ENCODE data around the gene USP30. TPM values are rescaled to one million over a fixed set of nuclear protein-coding genes. Genes with fewer than 3 reads are reported as not detected.

USP30 gene
- total RNA-seq, 4 donors from 2014 or later, result 6.4 to 21.2 (median 13.3) TPM

DNA sequence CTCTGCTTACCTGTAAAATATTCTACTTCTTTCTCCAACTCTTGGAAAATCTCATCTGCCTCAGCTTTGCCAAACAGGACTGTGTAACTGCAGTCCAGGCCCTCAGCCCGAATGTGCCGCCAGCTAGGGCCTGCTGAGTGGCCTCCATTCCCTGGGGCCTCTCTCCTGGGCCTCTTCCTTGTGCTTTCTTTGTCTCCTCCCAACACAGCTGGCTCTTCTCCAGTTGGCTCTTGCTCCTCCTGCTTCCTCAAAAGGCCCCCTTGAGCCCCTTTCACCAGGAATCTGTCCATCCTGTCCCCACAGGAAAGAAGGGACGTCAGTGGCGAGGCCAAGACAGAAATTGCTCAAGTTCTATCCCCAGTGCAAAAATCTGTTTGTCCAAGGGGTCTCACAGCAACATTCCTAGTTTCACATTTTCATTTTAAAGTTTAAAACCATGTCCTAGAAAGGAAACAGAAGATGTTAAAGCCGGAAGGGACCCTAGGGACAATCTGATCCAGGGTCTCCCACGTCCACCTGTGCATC is 40.2 kb downstream of the USP30 start:
- Histone ChIP-seq H3K27me3 (no peaks in the 10 kb centered on the region), H3K27ac (peak overlapping the region; percentile 79 to 88 (median 81)), H3K4me3 (peak overlapping the region; percentile 61 to 93 (median 64)), H3K4me1 (peaks cover 18 to 25% of the 10 kb centered on the region in 2 donors), H3K36me3 (peaks cover 0 to 36% of the 10 kb centered on the region in 2 donors), H3K9me3 (no peaks in the 10 kb centered on the region)
- DNase-seq (no peak), ATAC-seq (no peak)
- in situ Hi-C loops (cut with MboI; ENCODE audit: low sequenced_read_pairs in 4 of 4) (loop anchor here (10.0 to 25.0 kb wide), 4 partner anchors 430 to 530 kb away; partner anchors contain the start of genes ISCU (in 4 of the 4), SART3 (in 4 of the 4) and SELPLG (in 2 of the 4)), intact Hi-C loops (cut with DNase I; ENCODE audit: low total_unique reads) (loop anchor here (1.0 to 5.0 kb wide), 3 partner anchors 40 to 529 kb away; partner anchors contain the start of gene USP30)
- no peak for TF ChIP-seq POLR2A (IDR thresholded peaks at IDR 0.05)
- TF ChIP-seq, protein P1, sequence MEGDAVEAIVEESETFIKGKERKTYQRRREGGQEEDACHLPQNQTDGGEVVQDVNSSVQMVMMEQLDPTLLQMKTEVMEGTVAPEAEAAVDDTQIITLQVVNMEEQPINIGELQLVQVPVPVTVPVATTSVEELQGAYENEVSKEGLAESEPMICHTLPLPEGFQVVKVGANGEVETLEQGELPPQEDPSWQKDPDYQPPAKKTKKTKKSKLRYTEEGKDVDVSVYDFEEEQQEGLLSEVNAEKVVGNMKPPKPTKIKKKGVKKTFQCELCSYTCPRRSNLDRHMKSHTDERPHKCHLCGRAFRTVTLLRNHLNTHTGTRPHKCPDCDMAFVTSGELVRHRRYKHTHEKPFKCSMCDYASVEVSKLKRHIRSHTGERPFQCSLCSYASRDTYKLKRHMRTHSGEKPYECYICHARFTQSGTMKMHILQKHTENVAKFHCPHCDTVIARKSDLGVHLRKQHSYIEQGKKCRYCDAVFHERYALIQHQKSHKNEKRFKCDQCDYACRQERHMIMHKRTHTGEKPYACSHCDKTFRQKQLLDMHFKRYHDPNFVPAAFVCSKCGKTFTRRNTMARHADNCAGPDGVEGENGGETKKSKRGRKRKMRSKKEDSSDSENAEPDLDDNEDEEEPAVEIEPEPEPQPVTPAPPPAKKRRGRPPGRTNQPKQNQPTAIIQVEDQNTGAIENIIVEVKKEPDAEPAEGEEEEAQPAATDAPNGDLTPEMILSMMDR (IDR thresholded peaks at IDR 0.05 in 4 of 5, conservative IDR thresholded peaks at IDR 0.05 in 1 of 5), result no peak

DNA sequence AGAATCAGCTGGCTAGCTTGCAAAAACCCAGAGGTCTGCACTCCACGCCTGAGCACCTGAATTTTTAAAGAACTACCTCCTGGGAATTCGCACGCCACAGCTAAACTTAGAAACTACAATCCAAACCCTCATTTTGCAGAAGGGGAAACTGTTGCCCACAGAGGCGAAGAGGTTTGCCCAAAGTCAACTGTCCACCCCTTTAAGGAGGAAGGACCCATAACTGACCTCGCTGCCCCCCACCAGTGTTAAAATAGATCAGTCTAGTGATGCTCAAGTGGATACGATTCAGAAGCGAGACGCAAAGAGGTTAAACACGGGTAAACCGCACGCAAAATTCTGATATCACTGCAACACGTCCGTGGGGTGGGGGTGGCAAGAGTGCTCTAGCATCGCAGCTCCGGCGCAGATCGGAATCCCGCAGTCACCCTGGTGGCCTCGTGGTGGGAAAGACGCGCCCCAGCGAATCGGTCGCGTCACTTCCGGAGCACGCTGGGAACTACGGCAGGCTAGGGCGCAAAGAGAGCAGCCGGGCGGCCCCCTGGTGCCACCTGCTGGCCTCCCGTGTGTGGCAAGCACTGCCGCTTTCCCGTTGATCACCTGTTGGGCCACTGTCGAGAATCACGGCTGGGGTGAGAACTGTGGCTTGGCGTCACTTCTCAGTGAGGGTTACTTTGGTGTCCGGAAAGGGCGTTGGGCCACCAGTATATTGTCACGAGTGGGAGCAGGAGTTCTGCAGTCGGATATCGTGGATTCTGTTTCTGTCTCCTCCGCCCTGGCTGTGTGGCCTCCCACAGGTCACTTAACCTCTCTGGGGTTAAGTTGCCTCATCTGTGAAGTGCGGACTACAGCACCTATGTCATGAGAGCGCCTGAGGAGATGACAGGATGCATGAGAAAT is 40.9 kb downstream of the USP30 start, which contains the start of gene ALKBH2:
Gene ALKBH2 (minus strand): TSS at position 451 of the 897 bp plus-strand sequence. CDS start 686 bp downstream, outside the sequence.
- Histone ChIP-seq H3K4me1 (peaks cover 22 to 23% of the 10 kb centered on the region in 2 donors), H3K27ac (peak within 1 kb of the TSS; percentile 79 to 88 (median 81)), H3K9me3 (no peaks in the 10 kb centered on the region), H3K36me3 (peaks cover 0 to 29% of the 10 kb centered on the region in 2 donors), H3K27me3 (no peaks in the 10 kb centered on the region), H3K4me3 (peak within 1 kb of the TSS; percentile 61 to 93 (median 64))
- DNase-seq (peak; percentile 89 to 92), ATAC-seq (peak; percentile 69 to 72)
- intact Hi-C loops (cut with DNase I; ENCODE audit: low total_unique reads), result loop anchor here (1.0 to 5.0 kb wide), 3 partner anchors 41 to 530 kb away; partner anchors contain the start of gene USP30
- in situ Hi-C loops (cut with MboI; ENCODE audit: low sequenced_read_pairs in 4 of 4), result loop anchor here (10.0 to 25.0 kb wide), 4 partner anchors 431 to 531 kb away; partner anchors contain the start of genes ISCU (in 4 of the 4), SART3 (in 4 of the 4) and SELPLG (in 2 of the 4)
- peak; percentile 52 to 77 for TF ChIP-seq POLR2A (IDR thresholded peaks at IDR 0.05)
- TF ChIP-seq, protein P1 (IDR thresholded peaks at IDR 0.05 in 4 of 5, conservative IDR thresholded peaks at IDR 0.05 in 1 of 5), result peak; percentile 93 to 99 (median 97)

DNA sequence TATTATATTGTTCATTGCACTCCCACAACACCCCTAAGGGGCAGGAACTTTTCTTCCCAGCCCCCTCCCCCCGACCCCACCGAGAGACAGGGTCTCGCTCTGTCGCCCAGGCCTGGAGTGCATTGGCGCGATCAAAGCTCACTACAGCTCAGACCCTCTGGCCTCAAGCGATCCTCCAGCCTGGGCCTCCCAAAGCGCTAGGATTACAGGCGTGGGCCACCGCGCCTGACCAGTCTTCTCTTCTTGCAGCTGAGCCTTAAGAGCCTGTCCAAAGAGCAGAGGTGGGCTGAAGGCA is 44.7 kb downstream of the USP30 start:
- DNase-seq, result no peak
- Histone ChIP-seq H3K36me3 (peaks cover 0 to 15% of the 10 kb centered on the region in 2 donors), H3K4me3 (peak overlapping the region in 2 of 4 donors; percentile 84 to 88), H3K9me3 (no peaks in the 10 kb centered on the region), H3K27ac (no peak overlapping the region), H3K4me1 (peaks cover 31% of the 10 kb centered on the region in 2 donors), H3K27me3 (no peaks in the 10 kb centered on the region)
- in situ Hi-C loops (cut with MboI; ENCODE audit: low sequenced_read_pairs in 4 of 4) (loop anchor here (10.0 to 25.0 kb wide), 4 partner anchors 435 to 535 kb away; partner anchors contain the start of genes ISCU (in 4 of the 4), SART3 (in 4 of the 4) and SELPLG (in 2 of the 4)), intact Hi-C loops (cut with DNase I; ENCODE audit: low total_unique reads) (loop anchor here (5.0 kb wide), 2 partner anchors 240 to 365 kb away; partner anchors contain the start of genes CORO1C and SSH1)
- ATAC-seq, result no peak
- TF ChIP-seq POLR2A (IDR thresholded peaks at IDR 0.05), result no peak
- TF ChIP-seq, protein P1 (IDR thresholded peaks at IDR 0.05 in 4 of 5, conservative IDR thresholded peaks at IDR 0.05 in 1 of 5), result no peak

DNA sequence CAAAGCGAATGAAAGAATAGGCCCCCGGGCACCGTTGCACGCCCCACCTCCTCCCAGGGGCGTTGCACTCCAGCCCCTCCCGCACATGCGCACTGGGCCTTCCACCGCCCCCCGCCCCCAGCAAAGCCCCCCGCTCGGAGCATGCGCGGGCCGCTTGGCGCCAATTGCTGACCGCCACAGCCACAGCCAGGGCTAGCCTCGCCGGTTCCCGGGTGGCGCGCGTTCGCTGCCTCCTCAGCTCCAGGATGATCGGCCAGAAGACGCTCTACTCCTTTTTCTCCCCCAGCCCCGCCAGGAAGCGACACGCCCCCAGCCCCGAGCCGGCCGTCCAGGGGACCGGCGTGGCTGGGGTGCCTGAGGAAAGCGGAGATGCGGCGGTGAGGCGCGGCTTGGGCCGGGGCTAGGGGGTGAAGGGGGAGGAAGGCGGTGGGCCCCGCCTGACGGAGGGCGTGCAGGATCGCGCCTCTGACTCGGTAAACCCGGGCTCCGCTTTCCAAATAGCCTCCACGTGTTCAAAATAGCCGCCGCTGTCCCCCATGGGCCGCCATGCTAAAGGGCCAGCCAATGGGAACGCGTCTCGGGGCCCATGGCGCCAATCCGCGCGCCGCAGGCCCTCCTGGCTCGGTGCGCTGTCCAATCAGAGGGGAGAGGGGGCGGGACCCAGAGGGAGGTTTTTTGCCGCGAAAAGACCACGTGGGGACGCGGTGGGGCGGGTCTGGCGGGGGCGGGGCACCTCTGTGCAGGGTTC is 45.2 kb downstream of the USP30 start, which contains the start of gene UNG:
Gene UNG (plus strand): TSS at position 163 of the 748 bp plus-strand sequence. CDS start 83 bp downstream, at position 246.
- intact Hi-C loops (cut with DNase I; ENCODE audit: low total_unique reads), result loop anchor here (5.0 kb wide), 2 partner anchors 240 to 365 kb away; partner anchors contain the start of genes CORO1C and SSH1
- Histone ChIP-seq H3K9me3 (no peaks in the 10 kb centered on the region), H3K36me3 (peaks cover 0 to 20% of the 10 kb centered on the region in 2 donors), H3K4me1 (peaks cover 25 to 26% of the 10 kb centered on the region in 2 donors), H3K27me3 (no peaks in the 10 kb centered on the region), H3K4me3 (peak within 1 kb of the TSS; percentile 84 to 97 (median 90)), H3K27ac (peak within 1 kb of the TSS; percentile 86 to 98 (median 96))
- in situ Hi-C loops (cut with MboI; ENCODE audit: low sequenced_read_pairs in 4 of 4), result loop anchor here (10.0 to 25.0 kb wide), 4 partner anchors 435 to 535 kb away; partner anchors contain the start of genes ISCU (in 4 of the 4), SART3 (in 4 of the 4) and SELPLG (in 2 of the 4)
- DNase-seq (peak; percentile 96 to 97), ATAC-seq (peak; percentile 89 to 90)
- TF ChIP-seq, protein P1 (IDR thresholded peaks at IDR 0.05 in 4 of 5, conservative IDR thresholded peaks at IDR 0.05 in 1 of 5), result no peak
- no peak for TF ChIP-seq POLR2A (IDR thresholded peaks at IDR 0.05)
